ENCODE results near the gene SMU1.

DNA sequence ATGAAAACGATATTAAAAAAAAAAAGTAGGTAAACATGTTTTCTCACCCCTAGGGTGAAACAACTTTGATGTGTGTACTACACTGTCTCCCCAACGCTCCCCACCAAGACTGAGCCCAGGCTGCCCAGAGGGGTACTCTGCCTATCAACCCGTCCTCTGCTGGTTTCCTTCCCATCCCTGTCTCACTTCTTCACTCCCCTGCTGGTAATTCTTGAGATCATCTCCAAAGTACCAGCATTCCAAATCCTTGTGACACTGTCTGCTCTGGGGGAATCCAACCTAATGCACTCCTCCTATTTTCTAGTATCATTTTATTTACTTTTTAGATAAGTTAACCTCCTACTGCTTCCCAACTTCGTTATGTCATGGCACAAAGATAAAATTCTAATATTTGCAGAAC, 68.7 kb downstream of the SMU1 start:
- TF ChIP-seq POLR2A (IDR thresholded peaks at IDR 0.05; ENCODE audit: low read depth, low read length) (no peak), CTCF (IDR thresholded peaks at IDR 0.05; ENCODE audit: extremely low read depth in 1 of 2, insufficient read depth in 1 of 2, low read depth in 1 of 2, low read length in 2 of 2) (no peak), MYC (IDR thresholded peaks at IDR 0.05; ENCODE audit: low read depth, low read length) (no peak)

All from endothelial cell of umbilical vein (primary cell).